Neuron (in vitro differentiated cells): ENCODE results near the gene C21orf58.

Experiments used
- H2AFZ ChIP-seq: one replicate; pipeline ENCODE4 v1.6.1; 2013; ENCODE audit warnings: low read depth, mild to moderate bottlenecking, inconsistent platforms, low read length, moderate library complexity
- H3K27me3 ChIP-seq: one replicate; pipeline ENCODE4 v1.6.1; 2013; ENCODE audit warnings: low read length; ENCODE audit not compliant: insufficient read depth
- H3K36me3 ChIP-seq: one replicate; pipeline ENCODE4 v1.6.1; 2013; ENCODE audit warnings: low read length; ENCODE audit not compliant: insufficient read depth
- H3K4me1 ChIP-seq: one replicate; pipeline ENCODE4 v1.6.1; 2013; ENCODE audit warnings: low read length; ENCODE audit not compliant: insufficient read depth
- H3K4me3 ChIP-seq: 2 replicates; pipeline ENCODE4 v1.5.1; 2013; ENCODE audit warnings: mild to moderate bottlenecking, low read length, moderate library complexity
- H3K9me3 ChIP-seq: one replicate; pipeline ENCODE4 v1.6.1; 2013; ENCODE audit warnings: low read length

The C21orf58 gene

GRCh38 chr21:46265736-46266525, 57.7 kb downstream of the C21orf58 start:
- H3K4me3 ChIP-seq = no peak overlapping the region
- peaks cover 2% of the 10 kb centered on the region for H3K9me3 ChIP-seq
- H3K4me1 ChIP-seq = no peaks in the 10 kb centered on the region
- no peak overlapping the region for H2AFZ ChIP-seq
- no peaks in the 10 kb centered on the region for H3K27me3 ChIP-seq
- H3K36me3 ChIP-seq = peaks cover 86% of the 10 kb centered on the region

GRCh38 chr21:46264690-46265144, 59.0 kb downstream of the C21orf58 start:
- H3K4me1 ChIP-seq = no peaks in the 10 kb centered on the region
- no peak overlapping the region for H2AFZ ChIP-seq
- peaks cover 2% of the 10 kb centered on the region for H3K9me3 ChIP-seq
- H3K36me3 ChIP-seq = peaks cover 85% of the 10 kb centered on the region
- no peaks in the 10 kb centered on the region for H3K27me3 ChIP-seq
- no peak overlapping the region for H3K4me3 ChIP-seq

- peaks cover 2% of the 10 kb centered on the region for H3K9me3 ChIP-seq
- no peak overlapping the region for H2AFZ ChIP-seq
- no peak overlapping the region for H3K4me3 ChIP-seq
- no peaks in the 10 kb centered on the region for H3K4me1 ChIP-seq
- H3K27me3 ChIP-seq = no peaks in the 10 kb centered on the region
- peaks cover 82% of the 10 kb centered on the region for H3K36me3 ChIP-seq
Measured at GRCh38 chr21:46264046-46264689, 59.5 kb downstream of the C21orf58 start.

- Histone ChIP-seq H3K4me3 (no peak overlapping the region), H3K27me3 (no peaks in the 10 kb centered on the region), H2AFZ (no peak overlapping the region), H3K9me3 (no peaks in the 10 kb centered on the region), H3K36me3 (peaks cover 88% of the 10 kb centered on the region), H3K4me1 (no peaks in the 10 kb centered on the region)
Measured at GRCh38 chr21:46256501-46256994, 67.1 kb downstream of the C21orf58 start.

GRCh38 chr21:46255758-46256337, 67.8 kb downstream of the C21orf58 start:
- peaks cover 87% of the 10 kb centered on the region for H3K36me3 ChIP-seq

GRCh38 chr21:46255166-46255565, 68.5 kb downstream of the C21orf58 start:
- Histone ChIP-seq H3K36me3 (peaks cover 87% of the 10 kb centered on the region), H3K9me3 (no peaks in the 10 kb centered on the region), H3K27me3 (no peaks in the 10 kb centered on the region), H3K4me3 (no peak overlapping the region), H2AFZ (no peak overlapping the region), H3K4me1 (no peaks in the 10 kb centered on the region)

More at GRCh38 chr21:46255758-46256337, 67.8 kb downstream of the C21orf58 start:
- no peak overlapping the region for H2AFZ ChIP-seq
- H3K4me3 ChIP-seq = no peak overlapping the region
- no peaks in the 10 kb centered on the region for H3K9me3 ChIP-seq
- no peaks in the 10 kb centered on the region for H3K27me3 ChIP-seq
- no peaks in the 10 kb centered on the region for H3K4me1 ChIP-seq

GRCh38 chr21:46254208-46254975, 69.3 kb downstream of the C21orf58 start:
- H3K4me1 ChIP-seq = no peaks in the 10 kb centered on the region
- H2AFZ ChIP-seq = no peak overlapping the region
- H3K4me3 ChIP-seq = no peak overlapping the region
- no peaks in the 10 kb centered on the region for H3K27me3 ChIP-seq
- H3K36me3 ChIP-seq = peaks cover 88% of the 10 kb centered on the region
- no peaks in the 10 kb centered on the region for H3K9me3 ChIP-seq

- no peaks in the 10 kb centered on the region for H3K9me3 ChIP-seq
- no peaks in the 10 kb centered on the region for H3K27me3 ChIP-seq
- H3K4me1 ChIP-seq = no peaks in the 10 kb centered on the region
- H3K36me3 ChIP-seq = peaks cover 86% of the 10 kb centered on the region
- H2AFZ ChIP-seq = no peak overlapping the region
- no peak overlapping the region for H3K4me3 ChIP-seq
Measured at GRCh38 chr21:46253610-46254124, 70.0 kb downstream of the C21orf58 start.

- no peak overlapping the region for H2AFZ ChIP-seq
- H3K27me3 ChIP-seq = no peaks in the 10 kb centered on the region
- peaks cover 84% of the 10 kb centered on the region for H3K36me3 ChIP-seq
- H3K4me3 ChIP-seq = no peak overlapping the region
- H3K9me3 ChIP-seq = no peaks in the 10 kb centered on the region
- no peaks in the 10 kb centered on the region for H3K4me1 ChIP-seq
Measured at GRCh38 chr21:46252840-46253239, 70.8 kb downstream of the C21orf58 start.
